ENCODE results near the gene BTBD1.
"Not testable (repeated sequence)": the region's sequence is repeated elsewhere in the genome, so short reads cannot be mapped to it uniquely, and the experiment has no call there.

BTBD1 gene

GRCh38 chr15:83092309-83092976 lies 25.4 kb upstream of the BTBD1 start:
- no peak for DNase-seq

DNA sequence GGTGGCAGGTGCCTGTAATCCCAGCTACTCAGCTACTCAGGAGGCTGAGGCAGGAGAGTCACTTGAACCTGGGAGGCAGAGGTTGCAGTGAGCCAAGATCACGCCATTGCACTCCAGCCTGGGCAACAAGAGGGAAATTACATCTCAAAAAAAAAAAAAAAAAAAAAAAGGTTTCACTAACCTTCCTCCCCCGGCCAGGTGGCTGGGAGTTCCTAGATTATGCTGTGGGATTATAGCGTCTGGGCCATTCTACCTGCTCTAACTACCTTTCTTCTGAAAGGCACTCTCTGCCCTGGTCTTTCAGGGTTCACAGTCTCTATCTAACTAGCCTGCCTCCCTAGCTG lies 24.9 kb upstream of the BTBD1 start:
- DNase-seq, result not testable (repeated sequence)

GRCh38 chr15:83090465-83090864 lies 23.4 kb upstream of the BTBD1 start:
- no peak for DNase-seq

GRCh38 chr15:83088876-83089275 lies 21.8 kb upstream of the BTBD1 start:
- DNase-seq, result no peak

- DNase-seq, result no peak
Measured at GRCh38 chr15:83087576-83087975, 20.5 kb upstream of the BTBD1 start.

DNA sequence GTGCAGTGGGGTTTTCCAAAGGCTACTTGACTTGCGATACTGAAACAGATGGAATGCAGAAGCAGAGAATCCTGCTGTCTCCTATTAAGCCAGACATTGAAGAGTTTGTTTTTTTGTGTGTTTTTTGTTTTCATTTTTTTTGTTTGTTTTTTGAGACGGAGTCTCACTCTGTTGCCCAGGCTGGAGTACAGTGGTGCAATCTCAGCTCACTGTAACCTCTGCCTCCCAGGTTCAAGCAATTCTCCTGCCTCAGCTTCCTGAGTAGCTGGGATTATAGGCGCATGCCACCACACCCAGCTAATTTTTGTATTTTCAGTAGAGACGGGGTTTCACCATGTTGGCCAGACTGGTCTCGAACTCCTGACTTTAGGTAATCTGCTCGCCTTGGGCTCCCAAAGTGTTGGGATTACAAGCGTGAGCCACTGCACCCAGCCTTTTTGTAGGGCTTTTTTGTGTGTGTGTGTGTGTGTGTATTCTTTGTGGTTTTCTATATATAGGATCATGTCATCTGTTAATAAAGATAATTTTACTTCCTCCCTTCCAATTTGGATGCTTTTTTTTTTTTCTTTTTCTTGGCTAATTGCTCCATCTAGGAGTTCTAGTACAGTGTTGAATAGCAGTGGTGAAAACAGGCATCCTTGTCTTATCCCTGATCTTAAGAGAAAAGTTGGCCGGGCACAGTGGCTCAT lies 19.0 kb upstream of the BTBD1 start:
- not testable (repeated sequence) for DNase-seq

GRCh38 chr15:83085461-83085860 lies 18.4 kb upstream of the BTBD1 start:
- DNase-seq, result not testable (repeated sequence)

- DNase-seq, result no peak
Measured at GRCh38 chr15:83082730-83083386, 15.8 kb upstream of the BTBD1 start.

- DNase-seq, result no peak
Measured at GRCh38 chr15:83081256-83082014, 14.4 kb upstream of the BTBD1 start.

DNA sequence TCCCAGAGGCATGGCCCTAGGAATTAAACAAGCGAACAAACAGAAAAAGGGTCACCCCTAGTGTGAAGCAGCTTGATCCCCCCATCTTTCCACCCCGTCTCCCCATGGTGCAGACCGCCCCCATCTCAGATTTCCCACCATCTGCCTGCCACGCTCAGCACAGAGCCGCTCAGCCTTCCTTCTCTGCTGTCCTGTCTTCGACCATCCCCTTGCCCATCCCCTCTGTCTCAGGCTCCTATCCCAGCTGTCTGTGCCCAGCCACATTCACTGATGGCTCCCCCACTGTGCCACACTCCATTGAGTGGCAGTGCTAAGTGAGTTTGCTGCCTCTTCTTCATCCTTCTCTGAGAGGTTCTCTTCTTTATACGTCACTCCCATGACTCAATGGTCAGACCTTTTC lies 11.7 kb upstream of the BTBD1 start:
- DNase-seq, result no peak

GRCh38 chr15:83077491-83078230 lies 10.6 kb upstream of the BTBD1 start:
- no peak for DNase-seq

DNA sequence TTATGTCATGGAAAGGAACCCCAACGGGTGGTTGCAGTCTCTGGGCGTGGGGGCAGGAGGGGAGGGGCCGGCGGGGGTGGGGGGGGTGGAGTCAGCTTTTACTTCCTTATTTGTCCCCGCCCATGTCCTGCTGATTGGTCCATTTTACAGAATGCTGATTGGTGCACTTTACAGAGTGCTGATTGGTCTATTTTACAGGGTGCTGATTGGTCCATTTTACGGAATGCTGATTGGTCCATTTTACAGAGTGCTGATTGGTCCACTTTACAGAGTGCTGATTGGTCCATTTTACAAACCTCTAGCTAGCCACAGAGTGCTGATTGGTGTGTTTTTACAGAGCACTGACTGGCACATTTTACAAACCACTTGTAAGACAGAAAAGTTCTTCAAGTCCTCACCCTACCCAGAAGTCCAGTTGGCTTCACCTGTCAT lies 2.2 kb upstream of the BTBD1 start:
- not testable (repeated sequence) for DNase-seq

- no peak for DNase-seq
Measured at GRCh38 chr15:83068054-83068453, 1.0 kb upstream of the BTBD1 start.

DNA sequence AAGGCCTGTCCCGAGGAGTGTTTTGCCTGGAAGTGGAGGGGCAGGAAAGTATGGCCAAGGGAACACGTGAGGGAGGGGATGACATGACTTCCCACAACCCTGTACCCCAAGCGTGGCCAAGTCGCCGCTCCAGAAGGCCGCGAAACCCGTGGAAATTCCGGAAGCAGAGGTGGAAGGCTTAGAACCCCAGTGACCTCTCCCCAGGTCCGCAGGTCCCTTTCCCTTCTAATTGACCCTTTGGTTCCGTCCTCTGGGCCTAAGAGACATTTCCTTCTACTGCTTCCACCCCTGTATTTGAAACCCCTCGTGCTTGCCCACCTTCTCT lies 548 bp upstream of the BTBD1 start:
- DNase-seq, result no peak

- no peak for DNase-seq
Measured at GRCh38 chr15:83066034-83066733, 868 bp downstream of the BTBD1 start.

DNA sequence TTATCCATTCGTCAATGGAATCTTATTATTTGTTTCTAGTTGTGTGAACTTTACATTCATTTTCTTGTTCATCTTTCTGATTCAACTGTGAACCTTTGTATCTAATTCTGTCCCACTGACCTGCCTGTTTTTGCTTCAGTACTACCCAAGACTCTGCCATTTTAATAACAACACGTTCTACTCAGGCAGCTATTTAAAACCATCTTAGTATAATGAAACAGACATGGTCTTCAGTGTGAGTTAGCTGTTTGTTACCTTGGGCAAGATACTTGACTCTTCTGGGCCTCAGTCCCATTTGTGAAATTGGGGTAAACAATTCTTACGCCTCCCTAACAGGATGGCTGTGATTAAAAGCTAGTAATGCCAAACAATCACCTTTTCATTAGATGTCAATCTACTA lies 1.6 kb downstream of the BTBD1 start:
- no peak for DNase-seq

GRCh38 chr15:83064859-83065258 lies 2.2 kb downstream of the BTBD1 start:
- DNase-seq, result no peak

GRCh38 chr15:83063551-83063950 lies 3.5 kb downstream of the BTBD1 start:
- no peak for DNase-seq

DNA sequence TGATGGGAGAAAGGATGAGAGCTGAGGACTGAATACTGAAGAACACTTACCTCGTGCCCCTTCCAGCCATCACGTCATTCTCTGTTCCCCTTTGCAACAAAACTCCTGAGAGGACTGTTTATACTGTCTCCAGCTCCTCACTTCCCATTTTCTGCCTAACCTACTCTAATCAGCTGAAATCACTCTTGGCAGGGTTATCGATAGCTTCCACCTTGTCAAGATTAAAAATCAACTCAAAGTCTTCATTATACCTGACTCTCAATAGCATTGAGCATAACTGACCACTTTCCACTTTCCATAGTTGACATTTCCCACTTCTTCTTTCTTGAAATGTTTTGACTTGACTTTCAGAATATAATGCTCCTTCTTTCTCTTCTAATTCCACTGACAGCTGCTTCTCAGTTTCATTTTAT lies 4.3 kb downstream of the BTBD1 start:
- no peak for DNase-seq

DNA sequence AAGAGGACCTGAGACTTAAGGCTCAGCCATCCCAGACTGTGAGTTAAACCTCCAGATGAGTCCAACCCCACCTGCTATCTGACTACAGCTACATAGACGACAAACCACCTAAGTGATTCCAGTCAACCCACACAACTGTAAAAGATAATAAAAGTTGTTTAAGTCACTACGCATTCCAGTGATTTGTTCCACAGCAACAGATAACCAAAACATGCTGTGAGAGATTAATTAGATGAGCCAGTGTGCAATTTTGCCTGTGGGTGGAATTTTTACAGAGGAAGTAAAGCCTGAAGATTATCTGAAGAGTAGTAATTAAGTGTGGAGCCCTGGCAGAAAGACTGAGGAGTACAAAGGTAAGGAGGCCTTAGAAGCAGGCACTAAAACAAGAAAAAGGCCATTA lies 5.4 kb downstream of the BTBD1 start:
- DNase-seq, result no peak

GRCh38 chr15:83057696-83058376 lies 9.2 kb downstream of the BTBD1 start:
- DNase-seq, result no peak

GRCh38 chr15:83057002-83057401 lies 10.1 kb downstream of the BTBD1 start:
- no peak for DNase-seq
